HG02973 (cell line): ENCODE data around the gene OXSR1.
A peak's percentile ranks its signal among the peaks of the same experiment; 100 is the strongest.

Experiments used
- ATAC-seq: cut with Tn5 transposase; IDR thresholded peaks from one replicate; pipeline ENCODE4 v1.9.1; 2021; ENCODE audit warnings: moderate library complexity; ENCODE audit not compliant: unreplicated experiment

Gene OXSR1

DNA sequence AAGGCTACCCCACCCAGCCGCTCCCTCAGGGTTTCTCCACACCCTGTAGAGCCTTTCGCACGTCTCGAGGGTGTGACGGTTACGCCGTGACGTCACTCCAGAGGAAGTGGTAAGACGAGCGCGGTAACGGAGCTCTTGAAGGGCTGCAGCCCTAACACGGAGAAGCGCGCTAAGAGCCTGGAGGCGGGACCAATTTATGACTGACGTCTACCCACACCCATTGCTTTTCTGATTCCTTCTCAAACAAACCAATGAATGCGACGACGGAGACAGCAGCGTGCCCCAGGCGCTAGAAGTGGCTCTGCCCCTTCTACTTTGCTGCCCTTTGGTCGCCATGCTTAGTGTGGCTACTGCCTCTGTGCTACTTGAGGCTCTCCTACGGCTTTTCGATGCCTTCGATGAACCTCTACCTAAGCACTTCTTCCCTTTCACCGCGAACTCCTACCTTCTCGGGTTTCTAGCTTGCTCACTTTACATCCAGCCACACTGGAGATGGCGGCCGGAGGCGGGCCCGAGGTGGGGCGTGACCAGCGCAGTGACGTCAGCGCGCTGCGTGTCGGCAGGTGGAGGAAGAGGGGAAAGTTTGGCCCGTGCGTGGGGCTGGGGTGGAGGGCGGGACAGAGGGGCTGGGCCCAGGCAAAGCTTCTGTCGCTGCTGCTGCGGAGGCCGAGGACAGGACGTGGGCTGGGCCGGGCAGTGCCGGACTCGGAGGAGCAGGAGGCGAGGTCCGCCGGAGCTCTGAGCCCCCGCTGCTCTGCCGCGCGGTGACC is at the start of gene OXSR1:
OXSR1 (plus strand) TSS at position 586 of the 770 bp plus-strand sequence. CDS start 340 bp downstream, outside the sequence.
- peak; percentile 89 for ATAC-seq

GRCh38 chr3:38115645-38116427 is 49.5 kb upstream of the OXSR1 start:
- no peak for ATAC-seq

- no peak for ATAC-seq
Observed at GRCh38 chr3:38116471-38117162, 48.7 kb upstream of the OXSR1 start.

- no peak for ATAC-seq
Observed at GRCh38 chr3:38117163-38117716, 48.1 kb upstream of the OXSR1 start.

- ATAC-seq: peak; percentile 80
Observed at GRCh38 chr3:38117748-38118420, 47.5 kb upstream of the OXSR1 start.

DNA sequence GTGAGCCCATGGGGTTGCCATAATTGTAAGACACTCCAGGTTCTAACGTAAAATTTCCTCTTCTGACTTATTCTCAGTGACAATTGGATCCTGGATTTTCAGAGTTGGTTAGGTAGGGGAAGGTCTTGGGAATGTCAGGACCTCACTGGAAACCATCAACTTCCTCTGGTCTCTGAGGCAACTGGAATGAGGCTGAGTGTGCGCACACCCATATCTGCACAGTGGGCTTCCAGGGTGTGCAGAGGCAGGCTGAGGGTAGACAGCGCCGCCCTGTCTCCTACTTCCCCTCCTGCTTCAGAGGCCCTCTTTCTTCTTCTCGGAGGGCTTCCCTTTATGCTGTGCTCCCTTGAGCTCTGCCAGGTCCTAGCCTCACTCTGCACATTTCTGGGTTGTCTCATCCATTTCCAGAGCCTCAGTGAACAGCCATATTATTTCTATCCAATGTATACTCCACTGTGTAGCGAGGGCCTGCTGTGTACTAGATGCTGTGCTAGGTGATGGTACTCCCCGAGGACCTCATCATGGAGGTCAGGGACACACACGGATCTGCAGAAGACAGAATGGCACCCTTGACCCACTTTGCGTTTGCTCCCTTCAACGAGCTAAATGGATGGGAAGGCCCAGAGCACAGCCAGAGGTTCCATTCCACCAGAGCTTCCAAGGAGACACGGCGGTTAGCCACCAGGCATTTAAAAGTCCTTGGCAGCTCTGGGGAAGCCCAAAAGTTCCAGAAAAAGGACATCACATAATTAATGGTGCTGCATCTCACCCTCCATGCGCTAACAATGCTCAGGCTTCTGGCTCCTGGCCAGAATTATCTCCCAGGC is 46.7 kb upstream of the OXSR1 start:
- ATAC-seq: peak; percentile 5

DNA sequence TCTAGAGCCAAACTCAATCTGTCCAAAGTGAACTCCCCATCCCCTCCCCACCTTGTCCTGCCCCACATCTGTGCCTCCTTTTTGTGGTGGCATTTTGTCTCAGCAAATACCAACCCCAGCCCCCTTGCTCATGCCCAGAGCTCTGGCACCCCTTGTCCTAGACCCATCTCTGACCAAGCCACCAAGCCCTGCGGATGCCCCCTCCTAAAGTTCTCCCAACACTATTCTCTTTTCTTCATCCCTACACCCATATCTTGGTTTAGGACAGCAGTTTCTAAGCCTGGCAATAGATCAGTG is 46.1 kb upstream of the OXSR1 start:
- no peak for ATAC-seq

DNA sequence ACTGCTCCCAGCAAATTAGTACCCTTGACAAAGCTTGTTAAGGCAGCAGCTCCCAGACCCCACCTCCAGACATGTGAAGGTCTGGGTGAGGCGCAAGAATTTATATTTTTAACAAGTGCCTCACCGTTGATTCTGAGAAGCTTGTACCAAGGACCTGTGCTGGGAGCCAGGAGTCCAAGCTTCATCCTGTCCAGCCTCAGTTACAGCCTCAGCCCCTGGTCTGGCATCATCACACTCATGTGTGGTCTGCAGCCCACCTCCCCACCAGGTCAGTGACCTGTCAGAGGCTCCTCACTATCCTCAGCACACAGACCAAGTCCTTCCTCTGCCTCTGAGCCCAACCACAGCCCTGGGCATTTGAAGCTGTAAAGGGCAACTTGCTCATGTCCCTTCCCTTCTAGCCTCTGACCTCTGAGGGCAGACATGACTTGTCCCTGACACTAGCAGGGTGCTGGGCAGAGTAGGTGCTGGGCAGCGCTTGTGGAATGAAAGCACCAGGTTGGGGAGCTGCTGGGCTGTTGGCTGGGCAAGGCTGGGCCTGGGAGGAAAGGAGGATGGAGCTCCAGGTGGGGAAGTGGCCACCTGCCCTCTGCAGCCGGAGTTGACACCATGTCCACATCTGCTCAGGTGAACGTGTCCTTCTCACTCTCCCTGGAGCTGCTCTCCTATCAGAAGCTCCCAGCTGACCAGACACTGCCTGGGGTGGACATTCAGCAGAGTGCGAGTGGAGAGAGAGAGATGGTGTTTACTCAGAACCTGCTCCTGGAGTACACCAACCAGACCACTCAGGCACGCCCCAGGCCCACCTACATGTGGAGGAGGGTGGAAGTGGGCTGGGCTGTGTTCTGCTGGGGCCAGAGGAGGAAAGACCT is 45.3 kb upstream of the OXSR1 start:
- ATAC-seq: no peak

DNA sequence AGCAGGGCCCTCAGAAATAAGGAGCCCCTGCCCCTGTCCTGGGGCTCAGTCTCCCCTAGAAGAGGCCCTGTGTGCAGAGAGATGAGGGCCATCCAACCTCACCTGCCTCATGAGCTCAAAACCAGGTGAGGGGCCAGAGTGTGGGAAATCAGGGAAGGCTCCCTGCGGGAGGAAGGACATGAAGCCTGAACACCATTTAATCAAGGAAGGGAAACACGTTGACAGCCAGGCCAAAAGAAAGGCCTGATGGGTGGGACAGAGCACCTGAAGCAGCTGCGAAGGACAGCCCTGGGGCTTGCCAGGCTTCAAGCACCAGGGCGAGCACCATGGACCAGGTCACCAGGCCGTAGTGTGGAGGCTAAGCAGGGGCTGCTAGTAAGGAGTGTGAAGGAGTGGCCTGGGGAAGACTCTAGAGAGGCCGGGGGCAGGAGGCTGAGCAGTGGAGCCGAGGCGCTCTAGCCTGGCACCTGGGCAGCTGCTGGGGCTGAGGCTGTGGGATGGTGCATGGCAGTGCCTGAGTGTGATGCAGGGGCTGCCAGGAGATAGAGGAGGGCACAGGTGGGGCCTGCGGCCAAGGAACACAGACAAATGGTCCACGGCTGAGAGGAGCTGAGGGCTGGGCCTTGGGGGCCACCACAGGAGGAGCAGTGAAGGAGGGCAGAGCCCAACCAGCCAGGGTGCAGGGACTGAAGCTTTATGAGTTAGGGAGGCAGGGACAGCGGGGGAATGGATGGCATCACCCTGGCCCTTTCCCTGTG is 44.5 kb upstream of the OXSR1 start:
- no peak for ATAC-seq

DNA sequence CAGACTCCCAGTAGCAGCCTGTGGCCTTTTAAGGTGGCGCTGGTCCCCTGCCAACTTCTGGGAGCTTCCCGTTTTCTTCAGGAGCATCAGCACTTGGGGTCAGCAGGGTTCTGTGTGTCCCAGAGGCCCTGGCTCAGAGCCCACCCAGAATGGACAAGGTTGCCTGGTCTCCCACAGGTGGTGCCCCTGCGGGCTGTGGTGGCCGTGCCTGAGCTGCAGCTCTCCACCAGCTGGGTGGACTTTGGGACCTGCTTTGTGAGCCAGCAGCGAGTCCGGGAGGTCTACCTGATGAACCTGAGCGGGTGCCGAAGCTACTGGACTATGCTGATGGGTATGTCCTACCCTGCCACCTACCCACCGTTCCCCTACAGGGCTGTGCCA is 43.9 kb upstream of the OXSR1 start:
- no peak for ATAC-seq

DNA sequence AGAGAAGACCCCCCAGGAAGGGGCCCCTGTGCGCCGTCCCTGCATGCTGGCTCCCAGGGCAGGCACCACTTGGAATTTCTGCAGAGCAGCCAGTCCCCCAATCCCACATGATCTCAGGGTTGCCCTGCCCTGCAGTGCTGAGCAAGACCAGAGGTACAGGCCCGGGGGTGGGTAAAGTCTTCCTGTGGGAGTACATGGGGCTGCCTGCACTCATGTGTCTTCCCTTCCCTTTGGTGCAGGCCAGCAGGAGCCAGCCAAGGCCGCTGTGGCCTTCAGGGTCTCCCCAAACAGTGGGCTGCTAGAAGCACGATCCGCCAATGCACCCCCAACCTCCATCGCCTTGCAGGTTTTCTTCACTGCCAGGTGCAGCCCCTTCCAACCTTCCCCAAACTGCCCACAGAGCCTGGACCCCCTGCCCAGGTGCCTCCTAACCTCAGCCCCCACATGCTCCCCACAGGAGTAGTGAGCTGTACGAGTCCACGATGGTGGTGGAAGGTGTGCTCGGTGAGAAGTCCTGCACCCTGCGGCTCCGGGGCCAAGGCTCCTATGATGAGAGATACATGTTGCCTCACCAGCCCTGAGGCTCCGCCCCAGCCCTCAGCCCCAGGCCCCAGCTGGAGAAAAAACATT is 43.4 kb upstream of the OXSR1 start:
- ATAC-seq: no peak

DNA sequence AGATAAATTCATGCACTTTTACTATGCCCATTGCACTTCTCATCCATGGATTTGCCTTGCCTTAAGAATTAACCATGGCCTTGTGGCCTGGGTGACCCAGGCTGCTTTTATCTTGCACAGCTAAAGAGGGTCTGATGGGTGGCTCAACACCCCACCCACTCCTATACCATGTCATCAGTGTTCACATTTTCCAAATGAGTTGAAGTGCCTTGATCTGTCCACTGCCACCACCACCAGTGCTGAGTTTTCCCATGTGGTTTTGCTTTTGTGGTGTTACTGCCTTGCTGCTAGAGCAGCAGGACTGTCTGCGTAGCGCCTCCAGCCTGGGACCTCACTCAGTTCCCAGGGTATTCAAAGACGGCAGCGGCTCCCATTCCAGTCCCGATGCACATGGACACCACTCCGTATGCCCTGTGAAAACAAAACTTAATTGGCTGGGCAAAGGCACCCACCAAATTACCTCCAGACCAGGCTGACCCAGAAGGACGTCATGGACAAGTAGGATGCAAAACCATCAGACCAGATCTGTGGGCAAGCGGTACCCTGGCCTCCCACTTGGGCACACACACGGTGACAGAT is 42.5 kb upstream of the OXSR1 start:
- ATAC-seq: no peak

GRCh38 chr3:38124324-38125122 is 40.8 kb upstream of the OXSR1 start:
- no peak for ATAC-seq

DNA sequence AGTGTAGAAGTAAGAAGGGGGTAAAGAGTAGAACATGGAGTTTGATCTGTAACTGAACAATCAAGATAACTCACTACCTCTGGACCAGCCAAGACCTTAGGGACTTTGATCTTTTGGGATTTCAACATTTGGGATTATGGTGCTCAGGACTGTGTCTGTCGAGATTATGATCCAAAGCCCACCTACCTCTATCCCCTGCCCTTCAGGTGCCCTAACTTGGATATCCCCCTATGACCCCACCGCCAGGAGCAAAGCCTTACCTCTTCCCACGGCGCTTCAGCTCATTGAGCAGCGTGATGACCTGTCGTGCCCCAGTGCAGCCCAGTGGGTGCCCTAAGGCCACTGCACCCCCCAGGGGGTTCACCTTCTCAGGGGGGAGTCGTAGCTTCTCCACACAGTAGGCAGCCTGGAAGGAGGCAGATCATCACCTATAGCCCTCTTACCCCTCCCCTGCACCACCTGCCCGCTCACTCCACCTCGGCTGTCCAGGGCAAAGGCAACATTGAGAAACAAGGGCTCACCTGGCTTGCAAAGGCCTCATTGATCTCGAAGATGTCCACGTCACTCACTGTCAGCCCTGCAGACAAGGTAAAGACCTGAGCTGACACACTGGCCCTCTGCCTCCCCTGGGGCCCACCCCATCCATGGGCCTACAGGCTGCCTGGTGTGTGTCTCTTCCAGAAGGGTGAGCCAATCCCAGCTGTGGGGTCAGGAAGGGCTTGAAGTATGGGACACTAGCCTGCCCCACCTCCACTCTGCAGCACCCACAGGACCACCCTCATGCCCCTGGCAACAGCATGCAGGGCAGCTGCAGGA is 39.8 kb upstream of the OXSR1 start:
- no peak for ATAC-seq

DNA sequence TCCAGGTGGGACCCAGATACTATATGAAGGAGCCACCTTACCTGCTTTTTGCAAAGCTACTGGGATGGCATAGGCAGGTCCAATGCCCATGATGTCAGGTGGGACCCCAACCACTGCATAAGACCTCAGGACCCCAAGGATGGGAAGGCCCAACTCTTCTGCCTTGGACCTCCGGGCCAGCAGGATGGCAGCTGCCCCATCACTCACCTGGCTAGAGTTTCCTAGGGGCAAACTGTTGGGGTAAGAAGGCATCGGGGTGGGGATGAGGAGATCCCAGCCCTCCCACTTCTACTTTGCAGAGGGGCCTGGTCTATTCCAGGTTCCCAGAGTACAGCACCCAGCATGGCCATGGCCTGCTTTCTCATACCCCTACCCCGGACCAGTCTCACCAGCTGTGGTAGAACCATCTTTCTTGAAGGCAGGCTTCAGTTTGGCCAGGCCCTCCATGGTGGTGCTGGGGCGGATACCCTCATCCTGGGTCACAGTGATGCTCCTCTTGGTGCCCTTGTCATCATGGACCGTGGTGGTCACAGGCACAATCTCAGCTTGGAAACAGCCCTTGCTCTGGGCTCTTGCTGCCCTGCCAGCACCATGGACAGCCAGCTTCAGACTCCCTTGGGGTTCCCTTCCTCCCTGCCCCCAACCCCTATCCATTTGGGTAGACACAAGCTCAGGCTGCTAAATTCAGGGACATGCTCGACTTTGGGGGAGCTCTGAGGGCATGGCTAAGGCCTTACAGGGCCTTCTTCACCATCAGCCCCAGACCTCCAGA is 39.0 kb upstream of the OXSR1 start:
- ATAC-seq: no peak
